Measurements from ENCODE around the gene PGF. TPM values are rescaled to one million over a fixed set of nuclear protein-coding genes. Genes with fewer than 3 reads are reported as not detected.

PGF gene
- total RNA-seq, 4 donors from 2014 or later: 3.5 to 10.5 (median 7.9) TPM

DNA sequence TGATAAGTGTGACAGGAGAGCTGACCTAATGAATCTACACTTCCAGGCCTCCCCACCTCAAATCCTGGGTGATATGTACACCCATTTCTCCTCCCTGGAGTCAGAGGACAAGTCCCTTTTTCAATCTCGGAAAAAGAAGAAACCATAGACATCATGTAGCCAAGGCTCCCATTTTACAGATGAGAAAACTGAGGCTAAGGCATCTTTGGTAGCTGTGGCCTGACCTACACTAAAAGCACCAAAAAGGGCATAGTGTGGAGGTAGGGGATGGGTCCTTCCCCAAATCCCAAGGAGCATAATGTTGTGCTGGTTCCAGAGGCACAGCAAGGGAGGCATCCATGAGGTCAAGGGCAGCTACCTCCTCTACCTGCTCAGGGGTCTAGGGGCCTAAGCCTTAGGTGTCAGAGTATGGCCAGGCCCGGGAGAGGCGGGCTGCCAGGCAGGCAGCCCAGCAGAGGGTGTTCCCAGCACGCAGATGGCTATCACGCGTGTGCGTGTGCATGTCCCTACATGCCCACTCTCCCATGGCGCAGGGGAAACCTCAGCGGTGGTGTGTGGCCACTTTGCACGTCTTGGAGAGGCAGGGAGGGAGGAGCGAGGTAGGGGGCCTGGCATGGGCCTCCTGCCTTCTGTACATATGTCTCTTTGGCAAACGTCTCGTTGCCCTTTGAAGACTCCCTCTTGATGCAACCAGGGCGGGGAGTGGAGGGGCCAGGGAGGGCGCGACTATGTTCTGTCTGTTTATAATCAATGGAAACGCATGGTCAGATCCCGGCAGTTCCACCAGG is 2.5 kb downstream of the PGF start:
- no peaks in the 10 kb centered on the region for H3K9me3 ChIP-seq
- H3K4me1 ChIP-seq: peaks cover 47% of the 10 kb centered on the region
- peaks cover 5% of the 10 kb centered on the region for H3K36me3 ChIP-seq
- no peaks in the 10 kb centered on the region for H3K27me3 ChIP-seq
- 33% methylated on average over 17 of the region's 18 CpGs for WGBS
- DNase-seq (ENCODE audit: low spot score in 2 of 2): no peak
- TF ChIP-seq EP300 (IDR thresholded peaks at IDR 0.05): no peak
- TF ChIP-seq POLR2A (IDR thresholded peaks at IDR 0.05): no peak
- no peak for TF ChIP-seq POLR2AphosphoS5 (IDR thresholded peaks at IDR 0.05)
- no peak for TF ChIP-seq CTCF (IDR thresholded peaks at IDR 0.05)
- H3K4me3 ChIP-seq: peak overlapping the region; percentile 68
- H3K27ac ChIP-seq: no peak overlapping the region

DNA sequence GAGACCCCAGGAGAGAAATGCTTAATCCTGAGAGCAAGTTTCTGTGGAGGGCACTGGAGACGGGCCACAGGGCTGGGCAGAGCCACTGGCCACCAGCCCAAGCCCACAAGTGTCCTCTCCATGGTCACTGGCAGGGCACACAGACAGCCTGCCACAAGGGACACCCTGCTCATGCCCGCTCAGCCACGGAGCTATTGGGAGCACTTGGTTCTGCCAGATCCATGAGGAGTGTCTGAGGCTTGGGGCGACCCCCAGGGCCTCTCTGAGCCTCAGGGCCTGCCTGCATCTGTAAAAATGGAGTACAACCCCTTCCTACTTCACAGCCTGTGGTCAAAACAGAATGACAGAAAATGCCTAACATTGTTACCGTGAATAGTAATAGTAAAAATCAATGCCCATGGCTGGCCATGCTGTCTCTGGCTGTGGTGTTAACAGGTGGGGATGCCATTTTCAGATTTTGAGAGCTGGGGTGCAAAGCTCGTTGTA is 3.2 kb downstream of the PGF start:
- no peaks in the 10 kb centered on the region for H3K27me3 ChIP-seq
- TF ChIP-seq EP300 (IDR thresholded peaks at IDR 0.05) (no peak), POLR2A (IDR thresholded peaks at IDR 0.05) (no peak), CTCF (IDR thresholded peaks at IDR 0.05) (no peak), POLR2AphosphoS5 (IDR thresholded peaks at IDR 0.05) (no peak)
- DNase-seq (ENCODE audit: low spot score in 2 of 2): no peak
- WGBS: 81% methylated on average over 5 of the region's 6 CpGs
- peak overlapping the region; percentile 68 for H3K4me3 ChIP-seq
- H3K36me3 ChIP-seq: peaks cover 5% of the 10 kb centered on the region
- peaks cover 54% of the 10 kb centered on the region for H3K4me1 ChIP-seq
- no peaks in the 10 kb centered on the region for H3K9me3 ChIP-seq
- no peak overlapping the region for H3K27ac ChIP-seq

GRCh38 chr14:74951443-74952179 is 3.8 kb downstream of the PGF start:
- H3K27ac ChIP-seq: no peak overlapping the region
- no peak for TF ChIP-seq POLR2AphosphoS5 (IDR thresholded peaks at IDR 0.05)
- no peak for TF ChIP-seq POLR2A (IDR thresholded peaks at IDR 0.05)
- TF ChIP-seq CTCF (IDR thresholded peaks at IDR 0.05): no peak
- no peak for TF ChIP-seq EP300 (IDR thresholded peaks at IDR 0.05)
- H3K9me3 ChIP-seq: no peaks in the 10 kb centered on the region
- peaks cover 5% of the 10 kb centered on the region for H3K36me3 ChIP-seq
- H3K4me1 ChIP-seq: peaks cover 60% of the 10 kb centered on the region
- peak overlapping the region; percentile 20 for H3K4me3 ChIP-seq
- 85% methylated on average over 10 of the region's 15 CpGs for WGBS
- DNase-seq (ENCODE audit: low spot score in 2 of 2): no peak
- no peaks in the 10 kb centered on the region for H3K27me3 ChIP-seq

DNA sequence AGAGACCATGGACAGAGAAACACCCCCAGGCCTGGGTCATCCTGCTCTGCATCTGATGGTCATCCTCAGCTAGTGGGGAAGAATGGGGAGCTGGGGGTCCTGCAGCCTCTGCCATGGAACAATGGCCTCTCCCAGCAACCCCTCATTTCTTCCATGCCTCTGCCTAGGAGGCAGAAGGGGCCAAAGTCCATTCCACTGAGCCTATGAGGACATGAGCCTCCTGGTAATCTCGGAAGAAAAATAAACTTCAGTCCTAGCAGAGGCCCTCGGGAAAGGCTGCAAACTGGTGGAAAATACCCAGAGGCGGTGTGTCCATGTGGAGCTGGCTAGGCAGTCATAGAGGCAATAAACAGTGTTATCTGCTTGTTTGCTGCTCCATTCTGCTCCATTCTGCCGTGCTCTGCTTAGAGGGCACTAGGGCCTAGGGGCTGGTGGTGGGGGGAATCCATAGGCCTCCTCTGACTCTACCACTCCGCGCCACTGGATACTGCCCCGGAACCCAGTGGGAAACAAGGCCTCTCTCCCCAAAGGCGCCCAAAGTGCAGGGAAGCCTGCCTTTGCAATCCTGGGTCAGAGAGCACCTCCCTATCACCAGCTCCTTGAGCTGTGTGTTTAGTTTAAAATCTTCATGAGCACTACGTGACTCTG is 4.5 kb downstream of the PGF start:
- 90% methylated on average over 8 of the region's 9 CpGs for WGBS
- TF ChIP-seq EP300 (IDR thresholded peaks at IDR 0.05) (no peak), CTCF (IDR thresholded peaks at IDR 0.05) (no peak), POLR2A (IDR thresholded peaks at IDR 0.05) (no peak), POLR2AphosphoS5 (IDR thresholded peaks at IDR 0.05) (no peak)
- Histone ChIP-seq H3K9me3 (no peaks in the 10 kb centered on the region), H3K27me3 (no peaks in the 10 kb centered on the region), H3K36me3 (peaks cover 5% of the 10 kb centered on the region), H3K4me1 (peaks cover 65% of the 10 kb centered on the region), H3K27ac (no peak overlapping the region), H3K4me3 (no peak overlapping the region)
- DNase-seq (ENCODE audit: low spot score in 2 of 2): no peak
